H1 (cell line): ENCODE results near the gene GPSM3. TPM values are rescaled to one million over a fixed set of nuclear protein-coding genes. Genes with fewer than 3 reads are reported as not detected.

Experiments used
- ATF2 ChIP-seq: IDR thresholded peaks from 2 replicates; pipeline ENCODE4 v1.6.1; 2012; ENCODE audit warnings: low read length, inconsistent platforms
- JUND ChIP-seq: IDR thresholded peaks from 2 replicates; pipeline ENCODE4 v1.6.1; 2011; ENCODE audit warnings: mild to moderate bottlenecking, improper control_type of control experiment, low read length
- KDM4A ChIP-seq: IDR thresholded peaks from one replicate; pipeline ENCODE4 v1.7.1; 2012; ENCODE audit warnings: low read depth, mild to moderate bottlenecking, moderate library complexity, low read length, inconsistent platforms; ENCODE audit not compliant: severe bottlenecking
- NANOG ChIP-seq: IDR thresholded peaks from 2 replicates; pipeline ENCODE4 v1.6.1; 2011; ENCODE audit warnings: low read length, low read depth, mild to moderate bottlenecking, inconsistent platforms; ENCODE audit not compliant: insufficient read depth, poor library complexity, severe bottlenecking
- RAD21 ChIP-seq, 2 experiments: IDR thresholded peaks in 1 of 2; conservative IDR thresholded peaks in 1 of 2; 2 replicates each; pipeline ENCODE4 v1.6.1; 2011; ENCODE audit warnings: low read depth in 2 of 2, low read length in 2 of 2, improper control_type of control experiment in 1 of 2, inconsistent platforms in 1 of 2, mild to moderate bottlenecking in 1 of 2, moderate library complexity in 1 of 2
- SP1 ChIP-seq: IDR thresholded peaks from 2 replicates; pipeline ENCODE4 v1.6.1; 2011; ENCODE audit warnings: low read depth, low read length
- SRF ChIP-seq: IDR thresholded peaks from 2 replicates; pipeline ENCODE4 v1.6.1; 2011; ENCODE audit warnings: mild to moderate bottlenecking, low read depth, low read length, moderate library complexity
- TAF1 ChIP-seq: IDR thresholded peaks from 2 replicates; pipeline ENCODE4 v1.6.1; 2011; ENCODE audit warnings: mild to moderate bottlenecking, low read depth, low read length
- TBP ChIP-seq: IDR thresholded peaks from 2 replicates; pipeline ENCODE4 v1.6.1; 2011; ENCODE audit warnings: low read depth, low read length, improper control_type of control experiment
- polyA plus RNA-seq, 7 experiments: library from polyadenylated mRNA; depleted of rRNA in 3 of 7; stranded (reverse) in 5 of 7; unstranded in 2 of 7; fragments of >200 nt in 5 of 7; fragments of 200-250 nt in 2 of 7; gene quantifications; 1 replicate in 5 of 7; 2 replicates in 1 of 7; 4 replicates in 1 of 7; pipeline versions ENCODE4 v1.2.1 to v1.2.3, GENCODE V29; 2011 to 2013; ENCODE audit warnings: missing spikeins in 2 of 7, mixed read lengths in 2 of 7
- total RNA-seq: library from RNA; stranded (reverse); fragmentation: NEBNext Ultra II Directional; extraction: Animal tissue kit (Norgen Biotek cat#: 25700); gene quantifications from 2 replicates; pipeline ENCODE4 v1.2.1, GENCODE V29; 2021

The GPSM3 gene
- total and polyA plus RNA-seq, 2 of the 8 experiments (the other 6 are each of a cell fraction or from before 2014, with no cell fraction given), result 6.6 to 9.8 TPM

- TF ChIP-seq NANOG (no peak), TBP (peak; percentile 62; the same call in 1 of the 2 replicates), ATF2 (0 out of 2 replicates have a peak, but pooled peaks have one; percentile 57), SRF (peak; percentile 79), TAF1 (peak; percentile 70; the same call in 1 of the 2 replicates), KDM4A (peak; percentile 98), JUND (peak; percentile 92), SP1 (peak; percentile 68; the same call in 1 of the 2 replicates), RAD21 (IDR thresholded peaks at IDR 0.05 in 1 of 2, conservative IDR thresholded peaks at IDR 0.05 in 1 of 2; ENCODE audit: low read depth in 2 of 2, low read length in 2 of 2) (0 out of 4 replicates have a peak, but pooled peaks of 1 of the 2 experiments have one; percentile 9)
Observed at GRCh38 chr6:32153564-32154513, 38.6 kb downstream of the GPSM3 start, which contains the start of gene PPT2 (continued).
